WTC11 (cell line): ENCODE data around the gene KIF3A. TPM values are rescaled to one million over a fixed set of nuclear protein-coding genes. Genes with fewer than 3 reads are reported as not detected.
"Not testable (repeated sequence)": the region's sequence is repeated elsewhere in the genome, so short reads cannot be mapped to it uniquely, and the experiment has no call there.

Experiments used
- ATAC-seq: fragments of 200-7000 bp; cut with Tn5 transposase; 2 replicates; pipeline ENCODE4 v1.10.0; 2021; ENCODE audit warnings: mild to moderate bottlenecking, moderate library complexity
- CTCF ChIA-PET: fragments of 300-600 bp; sonication (Branson Sonifier 250); formaldehyde crosslinking; loops from one replicate; lab custom pipeline; 2021; ENCODE audit warnings: antibody characterized with exemption; lab: Charles Lee
- POLR2A ChIA-PET: fragments of 350-600 bp; sonication (Branson Sonifier 250); formaldehyde crosslinking; loops from one replicate; lab custom pipeline; 2021; ENCODE audit warnings: antibody characterized with exemption; lab: Charles Lee
- DNase-seq: peaks from one replicate; pipeline ENCODE4 v3.0.0; 2021; ENCODE audit warnings: low spot score
- H3K27ac Mint-ChIP-seq: 2 replicates; pipeline ENCODE4 v1.8.0; 2021; ENCODE audit warnings: mixed read lengths
- H3K27me3 Mint-ChIP-seq: 2 replicates; pipeline ENCODE4 v1.8.0; 2021; ENCODE audit warnings: low read depth, mild to moderate bottlenecking, moderate library complexity, mixed read lengths
- H3K36me3 Mint-ChIP-seq: 2 replicates; pipeline ENCODE4 v1.8.0; 2021; ENCODE audit warnings: mixed read lengths
- H3K4me1 Mint-ChIP-seq: 2 replicates; pipeline ENCODE4 v1.8.0; 2022; ENCODE audit warnings: mixed read lengths
- H3K4me3 Mint-ChIP-seq: 2 replicates; pipeline ENCODE4 v1.8.0; 2021; ENCODE audit warnings: mild to moderate bottlenecking, moderate library complexity, mixed read lengths
- H3K9me3 Mint-ChIP-seq: 2 replicates; pipeline ENCODE4 v1.8.0; 2021; ENCODE audit warnings: mixed read lengths
- ATF2 ChIP-seq: sonication (generic); formaldehyde crosslinking; IDR thresholded peaks from 2 replicates; pipeline ENCODE4 v1.8.1; 2022; ENCODE audit warnings: low read depth, missing genetic modification reagents, borderline replicate concordance
- ATF6 ChIP-seq: sonication (generic); formaldehyde crosslinking; IDR thresholded peaks from 2 replicates; pipeline ENCODE4 v1.8.1; 2023; ENCODE audit warnings: mild to moderate bottlenecking, missing genetic modification reagents
- E2F1 ChIP-seq: sonication (generic); formaldehyde crosslinking; IDR thresholded peaks from 2 replicates; pipeline ENCODE4 v1.8.0; 2022; ENCODE audit warnings: mild to moderate bottlenecking, missing genetic modification reagents
- EMX1 ChIP-seq: fragments of 250-450 bp; sonication (Bioruptor Pico); IDR thresholded peaks from 2 replicates; pipeline ENCODE4 v1.8.0; 2021; ENCODE audit warnings: mild to moderate bottlenecking
- ERG ChIP-seq: fragments of 250-450 bp; sonication (Bioruptor Pico); IDR thresholded peaks from 2 replicates; pipeline ENCODE4 v1.8.0; 2021; ENCODE audit warnings: mild to moderate bottlenecking
- FOXJ3 ChIP-seq: sonication (generic); formaldehyde crosslinking; IDR thresholded peaks from 2 replicates; pipeline ENCODE4 v1.9.0; 2021; ENCODE audit warnings: missing genetic modification reagents, mild to moderate bottlenecking, borderline replicate concordance
- FOXP4 ChIP-seq: sonication (generic); formaldehyde crosslinking; IDR thresholded peaks from 2 replicates; pipeline ENCODE4 v1.8.0; 2022; ENCODE audit warnings: mild to moderate bottlenecking, missing genetic modification reagents
- HMGA2 ChIP-seq: fragments of 250-450 bp; sonication (Bioruptor Pico); IDR thresholded peaks from 2 replicates; pipeline ENCODE4 v1.4.0; 2021; ENCODE audit warnings: mild to moderate bottlenecking, moderate library complexity
- NR1H2 ChIP-seq: sonication (generic); formaldehyde crosslinking; IDR thresholded peaks from 2 replicates; pipeline ENCODE4 v1.9.0; 2021; ENCODE audit warnings: mild to moderate bottlenecking, moderate library complexity, missing genetic modification reagents
- NR3C1 ChIP-seq: sonication (generic); formaldehyde crosslinking; conservative IDR thresholded peaks from 2 replicates; pipeline ENCODE4 v1.8.1; 2023; ENCODE audit warnings: low read depth, mild to moderate bottlenecking, missing genetic modification reagents
- PRDM15 ChIP-seq: sonication (generic); formaldehyde crosslinking; IDR thresholded peaks from 2 replicates; pipeline ENCODE4 v1.8.0; 2022; ENCODE audit warnings: missing genetic modification reagents
- SOX15 ChIP-seq: fragments of 250-450 bp; sonication (Bioruptor Pico); IDR thresholded peaks from 2 replicates; pipeline ENCODE4 v1.9.0; 2021; ENCODE audit warnings: mild to moderate bottlenecking
- TCF7 ChIP-seq: sonication (generic); formaldehyde crosslinking; IDR thresholded peaks from 2 replicates; pipeline ENCODE4 v1.8.0; 2022; ENCODE audit warnings: mild to moderate bottlenecking, low read depth, missing genetic modification reagents, moderate library complexity
- TP53 ChIP-seq: sonication (generic); formaldehyde crosslinking; IDR thresholded peaks from 2 replicates; pipeline ENCODE4 v1.8.1; 2023; ENCODE audit warnings: mild to moderate bottlenecking, missing genetic modification reagents
- ZNF138 ChIP-seq: sonication (generic); formaldehyde crosslinking; conservative IDR thresholded peaks from 2 replicates; pipeline ENCODE4 v1.8.1; 2022; ENCODE audit warnings: mild to moderate bottlenecking, moderate library complexity, missing genetic modification reagents
- ZNF317 ChIP-seq: sonication (generic); formaldehyde crosslinking; IDR thresholded peaks from 2 replicates; pipeline ENCODE4 v1.8.1; 2023; ENCODE audit warnings: low read depth, mild to moderate bottlenecking, moderate library complexity, missing genetic modification reagents, borderline replicate concordance
- ZNF671 ChIP-seq: fragments of 250-450 bp; sonication (Bioruptor Pico); IDR thresholded peaks from 2 replicates; pipeline ENCODE4 v1.8.0; 2021; ENCODE audit warnings: mild to moderate bottlenecking
- ZSCAN18 ChIP-seq: fragments of 250-450 bp; sonication (Bioruptor Pico); IDR thresholded peaks from 2 replicates; pipeline ENCODE4 v2.1.2; 2022; ENCODE audit warnings: mild to moderate bottlenecking, moderate library complexity
- total RNA-seq: library from RNA; stranded (reverse); gene quantifications from 3 replicates; pipeline ENCODE4 v1.2.3, GENCODE V29; 2021

KIF3A gene
- total RNA-seq, 1 experiment from 2014 or later: 10.1 TPM

- TF ChIP-seq EMX1 (CRISPR knock-in tag) (no peak), ERG (CRISPR knock-in tag) (no peak), NR1H2 (CRISPR knock-in tag) (no peak), FOXJ3 (no peak), ATF6 (CRISPR knock-in tag) (no peak), NR3C1 (CRISPR knock-in tag) (no peak), SOX15 (no peak), ZNF138 (CRISPR knock-in tag) (no peak), TP53 (CRISPR knock-in tag) (no peak), E2F1 (CRISPR knock-in tag) (no peak)
Observed at GRCh38 chr5:132692632-132692967, 44.7 kb downstream of the KIF3A start (continued).

GRCh38 chr5:132691755-132692631 lies 45.4 kb downstream of the KIF3A start:
- DNase-seq, POLR2A ChIA-PET, H3K27ac Mint-ChIP-seq, H3K27me3 Mint-ChIP-seq, H3K4me3 Mint-ChIP-seq, CTCF ChIA-PET, H3K36me3 Mint-ChIP-seq, H3K4me1 Mint-ChIP-seq, ATAC-seq, H3K9me3 Mint-ChIP-seq: not testable (repeated sequence)
- peak; percentile 98 for TF ChIP-seq HMGA2 (CRISPR knock-in tag)

GRCh38 chr5:132690156-132690555 lies 47.2 kb downstream of the KIF3A start:
- no peak overlapping the region for H3K27ac Mint-ChIP-seq
- H3K4me3 Mint-ChIP-seq: no peak overlapping the region
- H3K4me1 Mint-ChIP-seq: no peaks in the 10 kb centered on the region
- ChIA-PET CTCF (interaction anchor here (1.6 kb wide), 1 partner anchor 13 kb away, joined by 7 read pairs; no protein-coding TSS in a partner anchor), POLR2A (no interaction called here)
- H3K27me3 Mint-ChIP-seq: no peaks in the 10 kb centered on the region
- no peak for DNase-seq
- H3K36me3 Mint-ChIP-seq: no peaks in the 10 kb centered on the region
- H3K9me3 Mint-ChIP-seq: peaks cover 3% of the 10 kb centered on the region; the same call in 1 of the 2 replicates
- ATAC-seq: no peak
- TF ChIP-seq FOXP4 (CRISPR knock-in tag): no peak
- no peak for TF ChIP-seq ATF2 (CRISPR knock-in tag)
- no peak for TF ChIP-seq TCF7
- no peak for TF ChIP-seq ZNF671 (CRISPR knock-in tag)
- TF ChIP-seq FOXJ3: no peak
- TF ChIP-seq ZNF317 (CRISPR knock-in tag): no peak
- no peak for TF ChIP-seq PRDM15 (CRISPR knock-in tag)
- no peak for TF ChIP-seq ZSCAN18 (CRISPR knock-in tag)
- TF ChIP-seq E2F1 (CRISPR knock-in tag): no peak
